Measurements from ENCODE around the gene ZAP70.

Gene ZAP70

DNA sequence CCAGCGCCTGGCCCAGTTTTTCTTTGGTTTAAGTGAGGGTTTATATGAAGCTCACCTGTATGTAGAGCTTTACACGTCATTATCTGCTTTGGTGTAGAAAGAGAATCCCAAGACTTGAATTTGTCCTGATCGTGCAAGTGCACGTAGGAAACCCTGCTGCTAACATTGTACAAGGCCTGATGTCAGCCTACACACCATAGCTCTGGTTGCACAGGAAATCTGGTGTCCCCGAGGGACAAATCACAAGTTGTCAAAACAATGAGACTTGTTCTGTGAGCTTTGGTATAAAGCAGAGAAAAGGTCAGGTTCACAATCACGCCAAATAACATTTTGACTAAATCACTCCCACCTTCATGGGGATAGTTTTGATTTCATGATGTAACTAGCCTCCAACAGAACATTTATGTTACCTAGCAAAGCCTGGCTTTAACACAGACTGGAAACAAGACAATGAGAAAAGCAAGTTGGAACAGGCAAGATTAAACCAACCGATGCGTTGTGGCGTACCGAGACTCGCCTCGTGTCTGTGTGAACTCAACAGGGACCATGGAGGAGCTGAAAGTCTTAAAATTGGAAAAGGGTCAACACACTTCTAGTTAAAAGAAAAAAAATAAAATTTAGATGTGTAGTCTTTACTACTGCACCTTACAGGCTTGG lies 41.4 kb downstream of the ZAP70 start:
- no peak for DNase-seq

GRCh38 chr2:97755491-97755890 lies 42.1 kb downstream of the ZAP70 start:
- no peak for DNase-seq

GRCh38 chr2:97757062-97757461 lies 43.7 kb downstream of the ZAP70 start:
- DNase-seq: no peak

DNA sequence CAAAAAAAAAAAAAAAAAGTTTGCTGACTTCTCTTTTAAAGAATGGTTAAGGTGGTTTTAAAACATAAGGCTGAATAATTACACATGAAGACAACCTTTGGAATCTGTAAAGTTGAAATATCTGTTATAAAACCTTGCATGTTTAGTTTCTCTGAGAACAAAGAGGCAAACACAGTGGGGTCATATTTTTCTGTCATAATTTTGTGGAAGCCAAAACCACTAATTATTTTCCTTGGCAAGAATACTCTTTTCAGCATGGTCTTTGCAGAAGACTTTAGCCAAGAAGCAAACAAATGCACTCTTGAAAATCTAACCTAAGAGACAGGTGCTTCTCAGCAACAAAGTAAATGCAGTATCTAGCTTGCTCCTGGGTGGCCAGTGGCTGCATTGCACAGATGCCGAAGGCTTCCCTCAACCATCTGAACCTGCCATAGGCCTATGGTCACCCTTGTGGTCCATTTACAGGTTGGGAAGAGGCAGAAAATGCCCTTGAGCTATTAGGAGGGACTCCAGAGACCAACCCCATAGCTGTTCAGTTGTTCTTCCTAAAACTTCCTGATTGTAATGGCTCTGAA lies 44.8 kb downstream of the ZAP70 start:
- no peak for DNase-seq

GRCh38 chr2:97759727-97760407 lies 46.5 kb downstream of the ZAP70 start:
- no peak for DNase-seq

DNA sequence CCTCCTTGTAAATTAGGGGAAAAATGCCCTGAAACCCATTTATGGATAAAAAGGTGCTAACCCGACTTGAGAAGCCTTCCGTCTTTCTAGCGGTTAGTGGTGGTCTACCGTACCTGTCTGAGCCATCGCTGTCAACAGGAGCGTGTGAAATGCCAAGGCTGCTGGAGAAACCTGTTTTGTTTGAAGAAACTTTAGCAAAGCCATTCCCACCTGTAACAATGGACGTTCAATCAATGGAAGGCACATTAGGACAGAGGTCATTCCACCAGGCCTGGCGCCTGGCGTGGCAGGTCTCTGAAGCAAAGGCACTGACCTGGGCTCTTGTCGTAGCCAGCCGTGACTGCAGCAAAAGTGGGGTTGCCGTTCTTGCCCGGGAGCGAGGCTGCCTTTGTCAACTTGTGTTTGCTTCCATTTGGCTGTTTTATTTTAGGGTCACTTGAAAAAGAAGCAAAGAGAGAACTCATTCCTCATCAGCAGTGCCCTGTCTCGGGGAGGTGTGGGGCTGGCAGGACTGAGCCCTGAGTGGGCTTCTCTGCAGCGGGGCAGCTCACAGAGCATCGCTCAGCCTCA lies 47.2 kb downstream of the ZAP70 start:
- no peak for DNase-seq

DNA sequence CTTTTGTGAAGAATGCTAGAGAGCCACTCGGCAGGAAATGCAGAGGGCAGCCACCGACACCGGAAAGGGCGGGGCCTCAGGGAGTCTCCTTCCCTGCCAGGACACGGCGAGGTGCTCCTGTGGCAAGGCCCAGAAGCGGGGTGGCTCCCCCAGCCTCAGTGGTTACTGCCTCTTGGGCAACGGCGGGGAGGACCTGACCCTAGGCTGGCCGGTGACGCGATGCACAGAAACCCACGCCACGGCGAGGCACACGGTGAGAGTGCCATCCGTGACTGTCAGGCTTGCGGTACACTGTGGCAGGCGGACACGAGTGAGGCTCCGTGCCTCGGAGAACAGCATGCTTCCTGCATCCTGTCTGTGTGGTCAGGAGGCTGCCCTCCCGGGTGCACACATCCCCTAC lies 47.8 kb downstream of the ZAP70 start:
- DNase-seq: peak in 4 of 5 donors; percentile 35 to 59 (median 37)

- DNase-seq: no peak
These were observed 49.9 kb downstream of the ZAP70 start for GRCh38 chr2:97763176-97763845.

DNA sequence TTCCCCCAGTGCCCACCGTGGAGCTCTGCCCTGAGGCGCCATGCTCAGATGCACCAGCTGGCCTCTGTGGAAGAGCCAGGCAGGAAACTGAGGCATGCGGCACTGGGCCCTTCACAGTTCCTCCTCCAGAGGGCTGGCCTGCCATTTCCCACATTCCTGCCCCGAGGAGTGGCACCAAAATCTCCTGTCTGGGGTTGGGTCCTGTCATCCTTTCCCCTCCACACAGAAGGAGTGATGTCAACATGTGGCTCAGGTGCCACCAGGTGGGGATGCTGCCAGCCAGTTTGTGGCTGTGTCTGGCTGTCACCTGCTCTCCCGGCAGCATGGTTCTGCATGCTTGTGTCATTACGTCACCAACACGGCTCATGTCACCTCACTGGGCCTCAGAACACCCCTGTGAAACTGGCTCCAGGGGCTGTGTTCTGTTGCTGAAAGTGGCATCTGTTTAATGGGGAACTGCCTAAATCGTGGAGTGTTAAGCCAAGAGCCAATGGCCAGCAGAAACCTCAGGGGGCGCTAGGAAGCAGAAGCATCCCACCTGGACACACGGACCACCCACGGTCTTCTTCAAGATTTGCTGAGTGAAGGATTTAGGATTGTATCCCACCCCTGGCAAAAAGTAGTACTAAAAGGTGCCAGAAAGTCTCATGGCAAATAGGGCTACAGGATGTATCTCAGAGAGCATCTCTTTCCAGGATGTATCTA lies 51.3 kb downstream of the ZAP70 start:
- DNase-seq: no peak

GRCh38 chr2:97765933-97766332 lies 52.6 kb downstream of the ZAP70 start:
- no peak for DNase-seq

- DNase-seq: no peak
These were observed 53.2 kb downstream of the ZAP70 start for GRCh38 chr2:97766567-97766966.

- no peak for DNase-seq
These were observed 55.9 kb downstream of the ZAP70 start for GRCh38 chr2:97769308-97769707.

DNA sequence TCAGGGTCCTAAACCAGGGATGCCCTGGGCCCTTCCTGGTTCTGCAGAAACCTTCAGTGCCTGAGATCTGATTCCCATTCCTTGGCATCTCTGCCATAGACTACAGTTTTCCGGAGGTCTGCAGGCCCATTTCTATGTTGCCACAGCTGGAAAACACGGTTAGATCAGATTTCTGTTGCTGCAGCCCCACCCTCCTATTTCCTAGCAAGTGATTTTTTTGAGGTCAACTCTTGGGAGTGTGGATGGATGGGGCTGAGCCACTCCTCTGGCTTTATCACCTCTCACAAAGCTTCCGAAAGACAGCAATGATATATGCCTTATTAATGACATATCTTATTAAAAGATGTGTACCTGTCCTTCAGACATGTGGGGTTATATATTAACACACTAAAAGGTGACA lies 56.3 kb downstream of the ZAP70 start:
- no peak for DNase-seq

DNA sequence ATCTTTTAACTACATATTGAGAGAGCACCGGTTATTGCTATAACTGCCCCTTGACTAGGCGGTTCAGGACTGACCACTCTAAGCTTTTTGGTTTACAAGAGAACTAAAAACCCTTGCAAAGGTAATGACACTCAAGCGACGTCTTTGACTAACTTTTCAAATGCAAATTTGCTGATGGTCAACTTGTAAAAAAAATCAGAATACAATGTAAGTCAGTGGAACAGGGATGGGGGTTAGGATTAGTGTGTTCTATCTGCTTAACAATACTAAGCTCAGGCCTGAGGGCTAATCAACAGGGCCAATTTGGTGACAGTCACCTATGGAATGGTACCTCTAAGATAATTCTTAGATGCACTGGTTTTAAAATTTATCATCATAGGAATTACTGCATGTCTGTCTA lies 57.1 kb downstream of the ZAP70 start:
- DNase-seq: no peak

- DNase-seq: no peak
These were observed 61.0 kb downstream of the ZAP70 start for GRCh38 chr2:97774425-97774824.

DNA sequence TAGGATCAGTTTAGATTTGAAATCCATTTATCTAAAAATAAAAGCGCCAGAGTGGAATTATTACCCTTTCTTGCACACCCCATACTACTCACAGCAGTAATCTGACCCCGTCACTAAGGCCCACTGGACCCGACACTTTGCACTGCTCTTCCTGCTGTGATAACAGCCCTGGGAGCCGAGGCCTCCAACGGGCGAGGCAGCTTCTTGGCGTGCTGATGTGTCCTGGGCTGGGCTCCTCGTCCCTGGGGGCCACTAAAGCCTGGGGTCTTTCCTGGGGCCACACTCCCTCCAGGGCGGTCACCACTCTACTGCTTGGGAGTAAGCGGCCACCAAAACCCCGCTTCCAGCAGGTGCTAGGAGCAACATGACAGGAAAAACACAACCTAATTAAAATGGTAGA lies 61.7 kb downstream of the ZAP70 start:
- no peak for DNase-seq

DNA sequence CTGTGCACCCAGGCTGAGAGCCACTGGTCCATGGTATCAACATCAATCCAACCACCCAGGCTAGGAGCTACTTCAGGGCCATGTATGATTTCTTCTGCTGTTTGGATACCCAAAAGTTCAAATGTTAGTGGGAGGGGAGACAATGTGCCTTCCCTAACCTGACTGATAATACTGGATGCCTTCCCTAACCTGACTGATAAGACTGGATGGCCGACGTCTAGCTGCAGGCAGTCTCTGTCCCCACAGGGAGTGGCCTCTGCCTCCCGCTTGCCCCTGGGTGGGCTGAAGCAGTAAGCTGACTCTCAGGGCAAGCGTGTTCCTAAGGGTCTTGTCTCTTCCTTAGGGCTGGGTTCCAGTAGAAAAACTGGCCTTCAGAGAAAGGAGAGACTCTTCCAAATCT lies 65.8 kb downstream of the ZAP70 start:
- DNase-seq: no peak

GRCh38 chr2:97781981-97782380 lies 68.6 kb downstream of the ZAP70 start:
- no peak for DNase-seq

DNA sequence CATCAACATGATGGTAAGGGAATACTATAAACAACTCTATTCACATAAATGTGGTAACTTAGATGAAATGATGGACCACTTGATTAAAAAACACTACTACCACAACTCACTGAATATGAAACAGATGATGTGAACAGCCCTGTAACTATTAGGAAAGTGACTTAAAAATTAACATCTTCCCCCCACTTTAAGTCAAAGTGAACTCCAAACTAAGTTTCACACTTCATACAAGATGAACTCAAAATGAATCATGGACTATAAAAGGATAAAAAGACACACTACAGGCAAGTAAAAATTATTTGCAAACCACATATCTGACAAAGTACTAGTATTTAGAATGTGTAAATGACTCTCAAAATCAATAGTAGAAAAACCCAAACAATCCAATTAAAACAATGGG lies 71.6 kb downstream of the ZAP70 start:
- DNase-seq: no peak

GRCh38 chr2:97785818-97786217 lies 72.4 kb downstream of the ZAP70 start:
- no peak for DNase-seq

DNA sequence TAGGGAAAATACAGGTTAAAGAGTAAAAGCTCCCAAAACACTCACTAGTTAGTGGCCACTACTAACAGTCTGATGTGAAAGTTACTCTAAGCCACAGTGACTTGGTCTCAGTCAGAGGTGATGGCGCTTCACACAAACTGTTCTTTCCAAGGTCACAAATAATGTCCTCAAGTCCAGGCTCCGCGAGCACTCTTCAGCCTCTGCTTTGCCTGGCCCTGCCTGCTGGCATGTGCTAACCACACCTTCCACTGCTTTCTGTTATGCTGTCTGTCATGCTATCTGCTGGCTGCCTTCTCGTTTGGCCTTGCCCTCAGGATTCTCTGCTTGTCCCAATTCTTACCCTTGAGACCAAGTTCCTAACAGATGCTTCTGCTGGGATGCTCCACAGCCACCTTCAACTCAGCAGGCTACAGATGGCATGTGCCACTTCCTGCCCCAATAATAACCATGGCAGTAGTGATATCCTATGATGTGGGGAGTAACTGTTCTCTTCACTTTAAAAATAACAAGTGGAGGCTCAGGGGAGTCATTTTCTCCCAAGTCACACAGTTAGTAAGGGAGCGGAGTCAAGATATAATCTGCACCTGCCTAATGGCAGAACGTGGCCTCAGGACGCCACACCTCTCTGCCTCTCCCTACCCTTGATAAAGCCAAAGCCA lies 75.7 kb downstream of the ZAP70 start:
- DNase-seq: no peak

All from T-helper 1 cell (primary cell).